Prostate gland (tissue), 2 donors: ENCODE results near the gene ESPN. TPM values are rescaled to one million over a fixed set of nuclear protein-coding genes. Genes with fewer than 3 reads are reported as not detected.

Source experiments
- DNase-seq: peaks from one replicate; pipeline ENCODE4 v3.0.0-alpha.2; 2019; ENCODE audit warnings: low spot score
- H3K27ac ChIP-seq, 2 donors: fragments of 200-600 bp; sonication (generic); 2 replicates each; pipeline ENCODE4 v1.5.1; 2017 to 2019
- H3K27me3 ChIP-seq: fragments of 200-600 bp; sonication (generic); replicated peaks from 2 replicates; pipeline ENCODE4 v1.5.1; 2019; ENCODE audit not compliant: insufficient read depth
- H3K36me3 ChIP-seq, 2 donors: fragments of 200-600 bp; sonication (generic); 1 replicate in 1 of 2; 2 replicates in 1 of 2; pipeline versions ENCODE4 v1.5.1 to v1.8.1; 2017 to 2019
- H3K4me1 ChIP-seq: fragments of 200-600 bp; sonication (generic); replicated peaks from 2 replicates; pipeline ENCODE4 v1.5.1; 2019
- H3K4me3 ChIP-seq, 2 donors: fragments of 200-600 bp; sonication (generic); 2 replicates each; pipeline ENCODE4 v1.5.1; 2017 to 2019
- H3K9me3 ChIP-seq: fragments of 200-600 bp; sonication (generic); 2 replicates; pipeline ENCODE4 v1.5.1; 2017
- CTCF ChIP-seq, 4 experiments: fragments of 200-600 bp in 2 of 4; fragments of 450-650 bp in 2 of 4; sonication (generic) in 2 of 4; IDR thresholded peaks; 1 replicate in 3 of 4; 2 replicates in 1 of 4; pipeline ENCODE4 v1.5.1; 2016 to 2019; ENCODE audit warnings: antibody characterized with exemption in 4 of 4, mild to moderate bottlenecking in 2 of 4, moderate library complexity in 2 of 4
- POLR2A ChIP-seq: fragments of 450-650 bp; IDR thresholded peaks from one replicate; pipeline ENCODE4 v1.6.1; 2016; ENCODE audit warnings: antibody characterized with exemption, mild to moderate bottlenecking
- POLR2AphosphoS5 ChIP-seq: sonication (generic); formaldehyde crosslinking; IDR thresholded peaks from one replicate; pipeline ENCODE4 v1.6.1; 2017; ENCODE audit warnings: antibody characterized with exemption
- WGBS: methylation state at CpG from one replicate; pipeline ENCODE4 v1.1.5; 2018; 5-methylcytosine and 5-hydroxymethylcytosine counted together
- intact Hi-C: fragments of 100-400 bp; cut with DNase I; formaldehyde crosslinking; loops from one replicate; pipeline ENCODE4 v1.14.2; 2022
- total RNA-seq, 2 donors: library from RNA; depleted of rRNA; stranded (reverse); fragments of >200 nt; gene quantifications; one replicate each; pipeline ENCODE4 v1.1.0, GENCODE V29; 2016

ESPN gene
- total RNA-seq, 2 donors from 2014 or later, result 19.7 to 257 TPM

- 13% methylated on average over 49 of the region's 101 CpGs for WGBS
- Histone ChIP-seq H3K36me3 (no peaks in the 10 kb centered on the region), H3K9me3 (no peaks in the 10 kb centered on the region), H3K4me1 (no peaks in the 10 kb centered on the region), H3K27ac (no peak overlapping the region), H3K27me3 (no peaks in the 10 kb centered on the region), H3K4me3 (no peak overlapping the region)
- intact Hi-C loops, result no loop called here
- TF ChIP-seq POLR2A (no peak), CTCF (IDR thresholded peaks at IDR 0.05) (peak in 2 of 4 experiments; percentile 12 to 26), POLR2AphosphoS5 (no peak)
- DNase-seq, result peak; percentile 58
Observed at GRCh38 chr1:6440198-6441126, 15.9 kb downstream of the ESPN start.

- peaks cover 1% of the 10 kb centered on the region for H3K27me3 ChIP-seq
- WGBS, result 93% methylated on average over 7 of the region's 7 CpGs
- H3K27ac ChIP-seq, result no peak overlapping the region
- no peaks in the 10 kb centered on the region for H3K4me1 ChIP-seq
- intact Hi-C loops, result no loop called here
- no peaks in the 10 kb centered on the region for H3K36me3 ChIP-seq
- no peak for DNase-seq
- H3K9me3 ChIP-seq, result no peaks in the 10 kb centered on the region
- no peak for TF ChIP-seq POLR2AphosphoS5
- no peak for TF ChIP-seq POLR2A
- TF ChIP-seq CTCF (IDR thresholded peaks at IDR 0.05), result no peak
- no peak overlapping the region for H3K4me3 ChIP-seq
Observed at GRCh38 chr1:6441586-6441985, 17.0 kb downstream of the ESPN start.

GRCh38 chr1:6443339-6444115, 19.0 kb downstream of the ESPN start:
- intact Hi-C loops, result no loop called here
- H3K4me1 ChIP-seq, result no peaks in the 10 kb centered on the region
- no peak overlapping the region for H3K27ac ChIP-seq
- peaks cover 10% of the 10 kb centered on the region for H3K27me3 ChIP-seq
- TF ChIP-seq POLR2AphosphoS5, result no peak
- TF ChIP-seq POLR2A, result no peak
- no peak for TF ChIP-seq CTCF (IDR thresholded peaks at IDR 0.05)
- H3K9me3 ChIP-seq, result no peaks in the 10 kb centered on the region
- no peaks in the 10 kb centered on the region for H3K36me3 ChIP-seq
- DNase-seq, result no peak
- H3K4me3 ChIP-seq, result no peak overlapping the region
- 76% methylated on average over 20 of the region's 21 CpGs for WGBS

- no peak for DNase-seq
- TF ChIP-seq CTCF (IDR thresholded peaks at IDR 0.05), result no peak
- no peak for TF ChIP-seq POLR2AphosphoS5
- TF ChIP-seq POLR2A, result no peak
- no peak overlapping the region for H3K4me3 ChIP-seq
- no peaks in the 10 kb centered on the region for H3K9me3 ChIP-seq
- no peaks in the 10 kb centered on the region for H3K4me1 ChIP-seq
- peaks cover 10% of the 10 kb centered on the region for H3K27me3 ChIP-seq
- H3K36me3 ChIP-seq, result no peaks in the 10 kb centered on the region
- intact Hi-C loops, result no loop called here
- 86% methylated on average over 15 of the region's 15 CpGs for WGBS
- H3K27ac ChIP-seq, result no peak overlapping the region
Observed at GRCh38 chr1:6444377-6444776, 19.8 kb downstream of the ESPN start.
